IMR-90 (cell line): Measurements from ENCODE around the gene MYH7B. TPM values are rescaled to one million over a fixed set of nuclear protein-coding genes. Genes with fewer than 3 reads are reported as not detected.

Source experiments
- ATAC-seq: fragments of 200-7000 bp; cut with Tn5 transposase; 2 replicates; pipeline ENCODE4 v1.9.1; 2020; ENCODE audit warnings: low read depth, mild to moderate bottlenecking, moderate library complexity
- BruUV-seq: library from RNA; stranded (reverse); fragments of 400-500 nt; replicated peaks from 2 replicates; lab custom pipeline; 2021; lab: Mats Ljungman, UMichigan
- CTCF ChIA-PET: fragments of 300-600 bp; formaldehyde crosslinking; extraction: SDS; loops from one replicate; lab custom pipeline; 2021; ENCODE audit warnings: antibody characterized with exemption; lab: Yijun Ruan, JAX
- POLR2A ChIA-PET: fragments of 300-600 bp; sonication (Branson Sonifier 250); formaldehyde crosslinking; loops from one replicate; lab custom pipeline; 2022; ENCODE audit warnings: antibody characterized with exemption; ENCODE audit not compliant: unreplicated experiment; lab: Charles Lee
- DNase-seq: peaks from one replicate; pipeline ENCODE4 v3.0.0; 2013
- H2AFZ ChIP-seq: replicated peaks from 2 replicates; pipeline ENCODE3; 2013; ENCODE audit warnings: low read length, mild to moderate bottlenecking; ENCODE audit not compliant: poor library complexity
- H2AK5ac ChIP-seq: 2 replicates; pipeline ENCODE4 v1.6.1; 2013; ENCODE audit warnings: low read depth, low read length, inconsistent platforms
- H2AK9ac ChIP-seq: replicated peaks from 2 replicates; pipeline ENCODE3; 2013; ENCODE audit warnings: mild to moderate bottlenecking, low read depth, low read length, moderate library complexity; ENCODE audit not compliant: poor library complexity
- H2BK120ac ChIP-seq: 2 replicates; pipeline ENCODE4 v1.6.1; 2013; ENCODE audit warnings: low read depth, low read length, inconsistent platforms
- H2BK15ac ChIP-seq: 3 replicates; pipeline ENCODE4 v1.6.1; 2013; ENCODE audit warnings: low read depth, low read length, inconsistent platforms
- H2BK20ac ChIP-seq: 2 replicates; pipeline ENCODE4 v1.6.1; 2013; ENCODE audit warnings: low read depth, mild to moderate bottlenecking, inconsistent platforms, low read length, moderate library complexity
- H2BK5ac ChIP-seq: 2 replicates; pipeline ENCODE4 v1.6.1; 2013; ENCODE audit warnings: mild to moderate bottlenecking, low read depth, low read length, inconsistent platforms; ENCODE audit not compliant: poor library complexity, severe bottlenecking
- H3K14ac ChIP-seq: replicated peaks from 2 replicates; pipeline ENCODE4 v1.6.1; 2013; ENCODE audit warnings: low read depth, low read length, inconsistent platforms
- H3K18ac ChIP-seq: 2 replicates; pipeline ENCODE4 v1.6.1; 2013; ENCODE audit warnings: low read depth, low read length, control low read depth
- H3K23ac ChIP-seq: 2 replicates; pipeline ENCODE4 v1.6.1; 2013; ENCODE audit warnings: low read depth, low read length, inconsistent platforms
- H3K27ac ChIP-seq: 2 replicates; pipeline ENCODE4 v1.5.1; 2013; ENCODE audit warnings: mild to moderate bottlenecking, control low read depth, low read length; ENCODE audit not compliant: insufficient read depth
- H3K27me3 ChIP-seq: 2 replicates; pipeline ENCODE4 v1.6.1; 2013; ENCODE audit warnings: low read length; ENCODE audit not compliant: control insufficient read depth, insufficient read depth
- H3K36me3 ChIP-seq: 2 replicates; pipeline ENCODE4 v1.6.1; 2013; ENCODE audit warnings: low read length, mixed read lengths; ENCODE audit not compliant: control insufficient read depth, insufficient read depth
- H3K4ac ChIP-seq: 2 replicates; pipeline ENCODE4 v1.6.1; 2013; ENCODE audit warnings: low read depth, low read length, inconsistent platforms
- H3K4me1 ChIP-seq: 2 replicates; pipeline ENCODE4 v1.6.1; 2013; ENCODE audit warnings: low read length, mixed read lengths; ENCODE audit not compliant: control insufficient read depth, insufficient read depth
- H3K4me2 ChIP-seq: 2 replicates; pipeline ENCODE4 v1.6.1; 2013; ENCODE audit warnings: low read depth, mild to moderate bottlenecking, control low read depth, low read length, moderate library complexity
- H3K4me3 ChIP-seq: 2 replicates; pipeline ENCODE4 v1.5.1; 2013; ENCODE audit warnings: low read depth, mild to moderate bottlenecking, control low read depth, low read length, moderate library complexity; ENCODE audit not compliant: insufficient read depth
- H3K56ac ChIP-seq: 2 replicates; pipeline ENCODE4 v1.6.1; 2013; ENCODE audit warnings: low read length, inconsistent platforms; ENCODE audit not compliant: insufficient read depth; ENCODE audit errors: extremely low read depth
- H3K79me1 ChIP-seq, 2 experiments: 2 replicates each; pipeline ENCODE4 v1.6.1; 2013; ENCODE audit warnings: low read length in 2 of 2, inconsistent platforms in 1 of 2, low read depth in 1 of 2
- H3K9ac ChIP-seq: 2 replicates; pipeline ENCODE4 v1.6.1; 2013; ENCODE audit warnings: low read depth, low read length, control low read depth
- H3K9me1 ChIP-seq: 2 replicates; pipeline ENCODE4 v1.6.1; 2013; ENCODE audit warnings: low read length, inconsistent platforms; ENCODE audit not compliant: insufficient read depth
- H3K9me3 ChIP-seq: 2 replicates; pipeline ENCODE4 v1.6.1; 2013; ENCODE audit warnings: low read length; ENCODE audit not compliant: control insufficient read depth, insufficient read depth
- H4K20me1 ChIP-seq: 2 replicates; pipeline ENCODE4 v1.6.1; 2013; ENCODE audit warnings: low read length, inconsistent platforms; ENCODE audit not compliant: insufficient read depth
- H4K5ac ChIP-seq: 2 replicates; pipeline ENCODE4 v1.6.1; 2013; ENCODE audit warnings: mild to moderate bottlenecking, low read depth, low read length, control low read depth
- H4K8ac ChIP-seq, 2 experiments: 2 replicates each; pipeline ENCODE4 v1.6.1; 2013; ENCODE audit warnings: low read depth in 2 of 2, low read length in 2 of 2, control low read depth in 1 of 2, inconsistent platforms in 1 of 2
- H4K91ac ChIP-seq: 2 replicates; pipeline ENCODE4 v1.6.1; 2013; ENCODE audit warnings: low read depth, low read length, inconsistent platforms; ENCODE audit not compliant: insufficient read depth
- BHLHE40 ChIP-seq: fragments of 150-350 bp; IDR thresholded peaks from 2 replicates; pipeline ENCODE4 v1.6.1; 2016; ENCODE audit warnings: mild to moderate bottlenecking, low read depth, low read length
- CEBPB ChIP-seq: IDR thresholded peaks from 2 replicates; pipeline ENCODE4 v1.6.1; 2012; ENCODE audit warnings: low read depth, low read length, improper control_type of control experiment
- FOS ChIP-seq: fragments of 150-350 bp; IDR thresholded peaks from 2 replicates; pipeline ENCODE4 v1.6.1; 2016; ENCODE audit warnings: low read depth, low read length
- MAFK ChIP-seq: IDR thresholded peaks from 2 replicates; pipeline ENCODE4 v1.6.1; 2012; ENCODE audit warnings: low read depth, low read length, improper control_type of control experiment
- MAZ ChIP-seq: IDR thresholded peaks from 2 replicates; pipeline ENCODE4 v1.6.1; 2012; ENCODE audit warnings: low read depth, mild to moderate bottlenecking, low read length, improper control_type of control experiment, moderate library complexity, borderline replicate concordance
- MXI1 ChIP-seq: IDR thresholded peaks from 2 replicates; pipeline ENCODE4 v1.6.1; 2012; ENCODE audit warnings: low read depth, mild to moderate bottlenecking, low read length, moderate library complexity, borderline replicate concordance
- NFE2L2 ChIP-seq: fragments of 150-350 bp; IDR thresholded peaks from 2 replicates; pipeline ENCODE4 v1.6.1; 2016; ENCODE audit warnings: low read depth, mild to moderate bottlenecking, low read length
- RAD21 ChIP-seq: IDR thresholded peaks from 2 replicates; pipeline ENCODE4 v1.6.1; 2012; ENCODE audit warnings: low read length, improper control_type of control experiment
- RCOR1 ChIP-seq: IDR thresholded peaks from 2 replicates; pipeline ENCODE4 v1.6.1; 2012; ENCODE audit warnings: mild to moderate bottlenecking, low read length, improper control_type of control experiment; ENCODE audit not compliant: insufficient replicate concordance
- SMC3 ChIP-seq: fragments of 150-350 bp; IDR thresholded peaks from 2 replicates; pipeline ENCODE4 v1.6.1; 2016; ENCODE audit warnings: low read depth, mild to moderate bottlenecking, antibody characterized with exemption, low read length, moderate library complexity
- WGBS, 2 experiments: methylation state at CpG; one replicate each; pipeline versions ENCODE4 v1.1.5 to v1.1.7; 2013; ENCODE audit warnings: missing lambda C conversion rate in 2 of 2; ENCODE audit not compliant: insufficient read length in 1 of 2; ENCODE audit errors: extremely low coverage in 2 of 2; 5-methylcytosine and 5-hydroxymethylcytosine counted together
- dilution Hi-C: fragments of 300-500 bp; cut with HindIII; formaldehyde crosslinking; loops from one replicate; pipeline ENCODE4 v1.14.3; 2018; ENCODE audit warnings: low sequenced_read_pairs; ENCODE audit not compliant: unreplicated experiment
- in situ Hi-C: fragments of 300-500 bp; cut with MboI; formaldehyde crosslinking; loops from 3 replicates; pipeline ENCODE4 v1.14.3; 2019; ENCODE audit warnings: low sequenced_read_pairs, inconsistent platforms, mixed read lengths
- intact Hi-C: fragments of 100-400 bp; cut with micrococcal nuclease; formaldehyde crosslinking; loops from 2 replicates; pipeline ENCODE4 v1.10.0; 2022
- polyA plus RNA-seq, 3 experiments: library from polyadenylated mRNA; depleted of rRNA; stranded (reverse); fragments of >200 nt; gene quantifications; 2 replicates each; pipeline ENCODE4 v1.2.3, GENCODE V29; 2012; ENCODE audit warnings: low replicate concordance in 1 of 3
- total RNA-seq: library from RNA; depleted of rRNA; stranded (reverse); fragments of >200 nt; gene quantifications from 2 replicates; pipeline ENCODE4 v1.2.3, GENCODE V29; 2012
- TF ChIP-seq, protein P1 (sequence below): fragments of 150-350 bp; IDR thresholded peaks from 2 replicates; pipeline ENCODE4 v1.6.1; 2016; ENCODE audit warnings: low read depth, mild to moderate bottlenecking, low read length, moderate library complexity, borderline replicate concordance
- TF ChIP-seq, protein P2 (sequence below): fragments of 150-350 bp; IDR thresholded peaks from 2 replicates; pipeline ENCODE4 v1.6.1; 2017; ENCODE audit warnings: mild to moderate bottlenecking, antibody characterized with exemption, low read length, low read depth

The MYH7B gene
- total and polyA plus RNA-seq, 2 of the 4 experiments (the other 2 are of a cell fraction) = 0.09 TPM; not detected in 1

GRCh38 chr20:34986311-34987287 lies 30.9 kb downstream of the MYH7B start (continued):
- TF ChIP-seq MXI1 (no peak), SMC3 (no peak)

DNA sequence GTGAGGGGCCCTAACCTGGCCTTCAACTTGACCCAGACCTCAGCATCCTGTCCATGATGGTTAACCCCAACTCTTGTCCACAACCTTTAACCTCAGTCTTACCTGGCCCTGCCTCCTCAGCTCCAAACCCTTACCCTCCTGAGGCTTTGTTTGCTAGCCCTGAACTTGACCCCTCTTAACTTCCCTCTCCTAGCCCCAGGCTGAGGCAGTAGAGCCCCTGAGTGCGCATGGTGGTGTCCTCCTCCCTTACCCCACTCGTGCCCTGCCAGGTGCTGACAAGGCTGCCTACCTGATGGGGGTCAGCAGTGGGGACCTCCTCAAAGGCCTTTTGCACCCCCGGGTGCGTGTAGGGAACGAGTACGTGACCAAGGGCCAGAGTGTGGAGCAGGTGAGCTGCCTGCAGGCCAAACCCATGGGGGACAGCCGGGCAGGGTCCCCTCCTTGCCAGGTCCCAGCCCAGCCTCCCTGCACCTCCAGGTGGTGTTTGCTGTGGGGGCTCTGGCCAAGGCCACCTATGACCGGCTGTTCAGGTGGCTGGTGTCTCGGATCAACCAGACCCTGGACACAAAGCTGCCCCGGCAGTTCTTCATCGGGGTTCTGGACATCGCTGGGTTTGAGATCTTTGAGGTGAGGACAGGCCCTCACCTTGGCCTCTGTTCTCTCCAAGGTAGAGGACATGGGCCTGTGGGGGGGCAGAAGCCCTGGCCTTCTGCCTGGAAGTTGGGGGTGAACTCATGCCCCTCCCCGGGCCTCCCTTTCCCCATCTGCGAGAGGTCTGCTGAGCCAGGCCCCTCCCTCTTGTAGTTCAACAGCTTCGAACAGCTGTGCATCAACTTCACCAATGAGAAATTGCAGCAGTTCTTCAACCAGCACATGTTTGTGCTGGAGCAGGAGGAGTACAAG lies 31.9 kb downstream of the MYH7B start:
- Histone ChIP-seq H4K8ac (no peak overlapping the region), H3K27ac (no peak overlapping the region), H2BK20ac (no peak overlapping the region), H4K91ac (no peak overlapping the region), H2AFZ (no peak overlapping the region), H2AK9ac (no peak overlapping the region), H3K14ac (no peak overlapping the region; the same call in 1 of the 2 replicates), H3K18ac (no peak overlapping the region), H3K4ac (no peak overlapping the region), H2BK5ac (no peak overlapping the region), H2BK15ac (no peak overlapping the region), H3K9me1 (peaks cover 13% of the 10 kb centered on the region), H4K20me1 (peaks cover 4% of the 10 kb centered on the region), H2AK5ac (no peak overlapping the region), H3K4me3 (no peak overlapping the region), H3K23ac (no peak overlapping the region), H3K4me2 (no peak overlapping the region), H4K5ac (no peak overlapping the region), H3K9ac (no peak overlapping the region), H3K4me1 (no peaks in the 10 kb centered on the region), H3K9me3 (no peaks in the 10 kb centered on the region), H3K56ac (no peak overlapping the region), H3K27me3 (peaks cover 31% of the 10 kb centered on the region), H2BK120ac (no peak overlapping the region), H3K36me3 (0 out of 2 replicates have a peak, but pooled peaks cover 1% of the 10 kb centered on the region), H3K79me1 (no peaks in the 10 kb centered on the region; a peak in 1 of 4 replicates)
- WGBS, 2 experiments = 92% methylated on average over 7 of the region's 15 CpGs; no CpG with 5 or more reads in 1 of the 2 experiments
- ATAC-seq = no peak
- no peak for DNase-seq
- CTCF ChIA-PET = no interaction called here
- BruUV-seq = no TSS peak
- in situ Hi-C loops = no loop called here
- POLR2A ChIA-PET = no interaction called here
- dilution Hi-C loops = no loop called here
- intact Hi-C loops = no loop called here
- no peak for TF ChIP-seq RAD21
- TF ChIP-seq MAFK = no peak
- no peak for TF ChIP-seq BHLHE40
- TF ChIP-seq, protein P1, sequence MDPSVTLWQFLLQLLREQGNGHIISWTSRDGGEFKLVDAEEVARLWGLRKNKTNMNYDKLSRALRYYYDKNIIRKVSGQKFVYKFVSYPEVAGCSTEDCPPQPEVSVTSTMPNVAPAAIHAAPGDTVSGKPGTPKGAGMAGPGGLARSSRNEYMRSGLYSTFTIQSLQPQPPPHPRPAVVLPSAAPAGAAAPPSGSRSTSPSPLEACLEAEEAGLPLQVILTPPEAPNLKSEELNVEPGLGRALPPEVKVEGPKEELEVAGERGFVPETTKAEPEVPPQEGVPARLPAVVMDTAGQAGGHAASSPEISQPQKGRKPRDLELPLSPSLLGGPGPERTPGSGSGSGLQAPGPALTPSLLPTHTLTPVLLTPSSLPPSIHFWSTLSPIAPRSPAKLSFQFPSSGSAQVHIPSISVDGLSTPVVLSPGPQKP = no peak
- no peak for TF ChIP-seq MAZ
- TF ChIP-seq, protein P2, sequence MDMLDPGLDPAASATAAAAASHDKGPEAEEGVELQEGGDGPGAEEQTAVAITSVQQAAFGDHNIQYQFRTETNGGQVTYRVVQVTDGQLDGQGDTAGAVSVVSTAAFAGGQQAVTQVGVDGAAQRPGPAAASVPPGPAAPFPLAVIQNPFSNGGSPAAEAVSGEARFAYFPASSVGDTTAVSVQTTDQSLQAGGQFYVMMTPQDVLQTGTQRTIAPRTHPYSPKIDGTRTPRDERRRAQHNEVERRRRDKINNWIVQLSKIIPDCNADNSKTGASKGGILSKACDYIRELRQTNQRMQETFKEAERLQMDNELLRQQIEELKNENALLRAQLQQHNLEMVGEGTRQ = no peak
- no peak for TF ChIP-seq RCOR1
- no peak for TF ChIP-seq CEBPB
- TF ChIP-seq NFE2L2 = no peak
- no peak for TF ChIP-seq SMC3
- no peak for TF ChIP-seq MXI1
- no peak for TF ChIP-seq FOS
